Measurements from ENCODE around the gene ITSN2. TPM values are rescaled to one million over a fixed set of nuclear protein-coding genes. Genes with fewer than 3 reads are reported as not detected.

Gene ITSN2
- total and polyA plus RNA-seq, 4 donors, result 21.0 to 36.7 (median 27.5) TPM

DNA sequence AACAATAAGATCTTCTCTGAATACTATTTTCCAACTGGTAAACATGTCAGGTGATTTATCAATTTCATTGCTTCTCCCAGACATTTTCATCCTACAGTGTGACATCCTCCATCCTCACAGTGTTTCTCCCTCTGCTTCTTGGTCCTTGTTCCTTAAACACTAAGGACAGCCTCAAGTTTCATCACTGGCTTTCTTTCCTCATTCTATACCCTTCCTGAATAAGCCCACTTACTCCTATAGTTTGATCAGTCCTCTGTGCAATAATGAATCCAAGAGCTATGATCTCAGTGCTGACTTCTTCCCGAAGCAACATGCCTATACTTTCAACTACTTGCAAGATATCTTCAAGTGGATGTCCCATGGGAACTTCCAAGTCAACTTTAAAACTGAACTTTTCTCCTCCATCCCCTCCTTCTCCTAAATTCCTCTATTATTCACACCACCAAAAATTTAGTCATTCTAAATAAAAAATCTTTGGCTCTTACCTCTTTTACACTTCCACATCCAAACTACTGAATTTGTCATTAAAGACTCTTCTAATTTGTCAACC lies 97.8 kb downstream of the ITSN2 start:
- H3K27ac ChIP-seq (ENCODE audit: low read depth, low read length), result no peak overlapping the region
- H3K4me1 ChIP-seq (ENCODE audit: control insufficient read depth, insufficient read depth, low read length), result no peaks in the 10 kb centered on the region
- no peaks in the 10 kb centered on the region for H3K27me3 ChIP-seq (ENCODE audit: control insufficient read depth, insufficient read depth, low read length)
- 86% methylated on average over 1 of the region's 1 CpG for WGBS (ENCODE audit: insufficient coverage)
- H3K4me3 ChIP-seq (ENCODE audit: low read depth, low read length), result no peak overlapping the region
- peaks cover 8% of the 10 kb centered on the region for H3K36me3 ChIP-seq (ENCODE audit: control insufficient read depth, insufficient read depth, low read length)
- DNase-seq (ENCODE audit: low read depth in 4 of 6, low spot score in 6 of 6), result no peak
- no peaks in the 10 kb centered on the region for H3K9me3 ChIP-seq (ENCODE audit: control insufficient read depth, insufficient read depth, low read length)

DNA sequence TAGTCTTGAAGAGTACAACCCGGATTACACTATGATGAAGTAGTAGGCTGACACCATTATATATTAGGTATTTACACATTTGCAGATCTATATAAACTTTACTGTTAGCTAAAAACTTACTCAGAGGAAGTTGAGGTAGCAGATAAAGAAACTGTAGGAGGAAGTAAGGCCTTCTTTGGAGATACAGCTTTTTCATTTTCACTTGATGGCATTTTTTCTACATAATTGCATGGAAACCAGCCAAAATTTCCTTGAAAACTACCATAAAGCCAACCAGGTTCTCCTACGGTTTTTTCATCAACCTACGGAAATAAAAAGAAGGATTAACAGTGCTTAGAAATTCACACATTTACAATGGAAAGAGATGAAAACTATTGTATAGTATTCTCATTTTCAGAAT lies 98.9 kb downstream of the ITSN2 start:
- Histone ChIP-seq H3K9me3 (ENCODE audit: control insufficient read depth, insufficient read depth, low read length) (no peaks in the 10 kb centered on the region), H3K27me3 (ENCODE audit: control insufficient read depth, insufficient read depth, low read length) (no peaks in the 10 kb centered on the region), H3K27ac (ENCODE audit: low read depth, low read length) (no peak overlapping the region), H3K4me3 (ENCODE audit: low read depth, low read length) (no peak overlapping the region), H3K4me1 (ENCODE audit: control insufficient read depth, insufficient read depth, low read length) (no peaks in the 10 kb centered on the region), H3K36me3 (ENCODE audit: control insufficient read depth, insufficient read depth, low read length) (peaks cover 7% of the 10 kb centered on the region)
- DNase-seq (ENCODE audit: low read depth in 4 of 6, low spot score in 6 of 6), result peak in 1 of 6 donors; percentile 4
- no CpG with 5 or more reads among the region's 3 CpGs for WGBS (ENCODE audit: insufficient coverage)

DNA sequence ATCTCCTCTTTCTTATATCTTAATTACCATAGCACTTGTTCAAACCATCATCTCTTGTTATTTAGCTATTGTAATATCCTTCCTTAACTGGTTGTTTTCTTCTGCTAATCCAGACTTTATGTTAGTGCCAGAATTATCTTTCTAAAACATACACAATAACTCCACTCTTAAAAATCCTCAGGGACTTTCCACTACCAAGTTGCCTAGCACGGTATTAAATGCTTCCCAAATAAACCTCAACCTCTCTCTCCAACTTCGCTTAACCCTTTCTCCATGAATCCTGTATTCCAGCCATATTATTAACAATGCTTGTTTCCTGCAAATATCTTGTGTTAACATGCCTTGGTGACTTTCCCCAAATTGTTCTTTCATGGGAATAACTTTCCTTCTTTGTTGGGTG lies 101.0 kb downstream of the ITSN2 start:
- Histone ChIP-seq H3K36me3 (ENCODE audit: control insufficient read depth, insufficient read depth, low read length) (peaks cover 10% of the 10 kb centered on the region), H3K4me1 (ENCODE audit: control insufficient read depth, insufficient read depth, low read length) (no peaks in the 10 kb centered on the region), H3K9me3 (ENCODE audit: control insufficient read depth, insufficient read depth, low read length) (no peaks in the 10 kb centered on the region), H3K4me3 (ENCODE audit: low read depth, low read length) (no peak overlapping the region), H3K27ac (ENCODE audit: low read depth, low read length) (no peak overlapping the region), H3K27me3 (ENCODE audit: control insufficient read depth, insufficient read depth, low read length) (no peaks in the 10 kb centered on the region)
- 60% methylated on average over 2 of the region's 2 CpGs for WGBS (ENCODE audit: insufficient coverage)
- no peak for DNase-seq (ENCODE audit: low read depth in 4 of 6, low spot score in 6 of 6)

DNA sequence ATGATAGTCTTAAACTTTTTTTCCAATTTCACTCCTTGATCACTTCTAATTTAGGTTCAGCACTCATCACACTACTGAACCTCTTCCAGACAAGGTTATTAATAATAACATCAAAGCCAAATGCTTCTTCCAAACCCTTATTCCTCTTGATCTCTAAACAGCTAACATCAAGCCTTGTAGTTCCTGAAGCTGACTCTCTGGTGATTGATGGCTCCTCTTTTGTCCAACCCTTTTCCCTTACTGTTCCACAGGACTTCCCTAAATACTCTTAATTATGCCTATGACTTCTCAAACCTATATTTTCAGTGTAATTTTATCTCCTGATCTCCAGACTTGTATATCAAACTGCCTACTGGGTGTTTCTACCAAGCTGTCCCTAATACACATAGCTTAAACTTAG lies 101.6 kb downstream of the ITSN2 start:
- Histone ChIP-seq H3K27me3 (ENCODE audit: control insufficient read depth, insufficient read depth, low read length) (no peaks in the 10 kb centered on the region), H3K4me1 (ENCODE audit: control insufficient read depth, insufficient read depth, low read length) (no peaks in the 10 kb centered on the region), H3K36me3 (ENCODE audit: control insufficient read depth, insufficient read depth, low read length) (peaks cover 10% of the 10 kb centered on the region), H3K4me3 (ENCODE audit: low read depth, low read length) (no peak overlapping the region), H3K9me3 (ENCODE audit: control insufficient read depth, insufficient read depth, low read length) (no peaks in the 10 kb centered on the region), H3K27ac (ENCODE audit: low read depth, low read length) (no peak overlapping the region)
- no peak for DNase-seq (ENCODE audit: low read depth in 4 of 6, low spot score in 6 of 6)

DNA sequence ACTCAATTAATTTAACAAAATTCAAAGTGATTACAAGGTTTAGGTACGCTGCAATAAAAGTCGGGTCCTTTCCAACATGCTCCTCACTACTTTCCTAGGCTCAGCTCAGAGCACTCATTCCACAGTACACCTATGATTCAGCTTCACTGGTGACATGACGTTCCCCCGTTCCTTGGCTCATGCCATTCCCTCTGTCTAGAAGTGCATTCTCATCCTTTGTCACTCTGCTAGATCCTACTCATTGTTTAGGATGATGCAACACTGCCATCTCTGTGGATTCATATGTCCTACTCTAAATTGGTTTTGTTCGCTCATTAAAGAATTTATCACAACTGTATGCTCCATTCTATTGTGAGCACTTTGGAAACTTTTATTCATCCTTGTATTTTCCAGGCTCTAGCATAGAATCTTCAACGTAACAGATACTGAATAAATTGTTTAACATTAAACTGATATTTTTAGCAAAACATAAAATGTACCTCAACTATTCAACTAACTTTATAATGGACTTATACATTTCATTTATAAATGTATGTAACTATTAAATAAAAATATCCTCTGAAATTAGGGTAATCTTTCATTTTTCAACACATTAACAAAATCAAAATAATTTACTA lies 106.9 kb downstream of the ITSN2 start:
- peaks cover 6% of the 10 kb centered on the region for H3K36me3 ChIP-seq (ENCODE audit: control insufficient read depth, insufficient read depth, low read length)
- DNase-seq (ENCODE audit: low read depth in 4 of 6, low spot score in 6 of 6), result peak in 1 of 6 donors; percentile 2
- no peak overlapping the region for H3K4me3 ChIP-seq (ENCODE audit: low read depth, low read length)
- no peak overlapping the region for H3K27ac ChIP-seq (ENCODE audit: low read depth, low read length)
- WGBS (ENCODE audit: insufficient coverage), result 91% methylated on average over 4 of the region's 6 CpGs
- H3K9me3 ChIP-seq (ENCODE audit: control insufficient read depth, insufficient read depth, low read length), result no peaks in the 10 kb centered on the region
- H3K27me3 ChIP-seq (ENCODE audit: control insufficient read depth, insufficient read depth, low read length), result no peaks in the 10 kb centered on the region
- no peaks in the 10 kb centered on the region for H3K4me1 ChIP-seq (ENCODE audit: control insufficient read depth, insufficient read depth, low read length)

DNA sequence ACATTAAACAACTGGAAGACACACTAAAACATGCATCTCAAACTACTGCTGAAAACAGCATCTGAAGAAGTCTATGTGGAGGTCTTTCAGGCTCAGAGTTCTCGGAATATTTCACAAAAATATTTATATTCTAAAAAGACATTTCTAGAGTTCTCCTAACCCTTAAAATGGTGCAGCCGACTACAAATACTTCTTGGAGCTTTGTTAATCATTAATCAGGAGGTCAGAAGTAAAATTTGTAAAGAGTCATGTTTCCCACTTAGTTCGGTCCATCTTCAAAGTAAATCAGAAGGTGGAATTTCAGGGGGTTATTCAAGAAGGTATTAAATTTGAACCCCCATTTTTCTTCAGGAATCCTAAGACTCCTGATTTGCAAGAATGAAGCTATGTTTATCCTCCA lies 112.7 kb downstream of the ITSN2 start:
- Histone ChIP-seq H3K4me3 (ENCODE audit: low read depth, low read length) (no peak overlapping the region), H3K36me3 (ENCODE audit: control insufficient read depth, insufficient read depth, low read length) (peaks cover 6% of the 10 kb centered on the region), H3K27ac (ENCODE audit: low read depth, low read length) (no peak overlapping the region), H3K4me1 (ENCODE audit: control insufficient read depth, insufficient read depth, low read length) (no peaks in the 10 kb centered on the region), H3K9me3 (ENCODE audit: control insufficient read depth, insufficient read depth, low read length) (no peaks in the 10 kb centered on the region), H3K27me3 (ENCODE audit: control insufficient read depth, insufficient read depth, low read length) (no peaks in the 10 kb centered on the region)
- WGBS (ENCODE audit: insufficient coverage), result no CpG with 5 or more reads among the region's 3 CpGs
- DNase-seq (ENCODE audit: low read depth in 4 of 6, low spot score in 6 of 6), result no peak

DNA sequence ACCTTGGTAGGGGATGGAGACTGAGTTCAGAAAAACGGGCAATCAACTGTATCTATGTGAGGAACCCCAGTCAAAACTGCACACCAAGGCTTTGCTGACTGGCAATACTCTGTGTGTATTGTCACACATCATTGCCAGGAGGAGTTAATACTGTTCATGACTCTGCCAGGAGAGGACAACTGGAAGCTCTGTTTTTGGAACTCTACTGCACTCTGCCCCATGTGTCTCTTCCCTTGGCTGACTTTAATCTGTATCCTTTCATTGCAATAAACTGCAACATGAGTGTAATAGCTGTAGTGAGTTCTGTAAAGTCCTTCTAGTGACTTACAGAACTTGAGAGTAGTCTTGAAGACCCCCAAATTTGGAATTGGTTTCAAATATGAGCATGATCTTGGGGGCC lies 113.2 kb downstream of the ITSN2 start:
- H3K9me3 ChIP-seq (ENCODE audit: control insufficient read depth, insufficient read depth, low read length), result no peaks in the 10 kb centered on the region
- H3K4me3 ChIP-seq (ENCODE audit: low read depth, low read length), result no peak overlapping the region
- 75% methylated on average over 1 of the region's 1 CpG for WGBS (ENCODE audit: insufficient coverage)
- no peaks in the 10 kb centered on the region for H3K4me1 ChIP-seq (ENCODE audit: control insufficient read depth, insufficient read depth, low read length)
- DNase-seq (ENCODE audit: low read depth in 4 of 6, low spot score in 6 of 6), result no peak
- H3K27ac ChIP-seq (ENCODE audit: low read depth, low read length), result no peak overlapping the region
- H3K27me3 ChIP-seq (ENCODE audit: control insufficient read depth, insufficient read depth, low read length), result no peaks in the 10 kb centered on the region
- H3K36me3 ChIP-seq (ENCODE audit: control insufficient read depth, insufficient read depth, low read length), result peaks cover 6% of the 10 kb centered on the region

DNA sequence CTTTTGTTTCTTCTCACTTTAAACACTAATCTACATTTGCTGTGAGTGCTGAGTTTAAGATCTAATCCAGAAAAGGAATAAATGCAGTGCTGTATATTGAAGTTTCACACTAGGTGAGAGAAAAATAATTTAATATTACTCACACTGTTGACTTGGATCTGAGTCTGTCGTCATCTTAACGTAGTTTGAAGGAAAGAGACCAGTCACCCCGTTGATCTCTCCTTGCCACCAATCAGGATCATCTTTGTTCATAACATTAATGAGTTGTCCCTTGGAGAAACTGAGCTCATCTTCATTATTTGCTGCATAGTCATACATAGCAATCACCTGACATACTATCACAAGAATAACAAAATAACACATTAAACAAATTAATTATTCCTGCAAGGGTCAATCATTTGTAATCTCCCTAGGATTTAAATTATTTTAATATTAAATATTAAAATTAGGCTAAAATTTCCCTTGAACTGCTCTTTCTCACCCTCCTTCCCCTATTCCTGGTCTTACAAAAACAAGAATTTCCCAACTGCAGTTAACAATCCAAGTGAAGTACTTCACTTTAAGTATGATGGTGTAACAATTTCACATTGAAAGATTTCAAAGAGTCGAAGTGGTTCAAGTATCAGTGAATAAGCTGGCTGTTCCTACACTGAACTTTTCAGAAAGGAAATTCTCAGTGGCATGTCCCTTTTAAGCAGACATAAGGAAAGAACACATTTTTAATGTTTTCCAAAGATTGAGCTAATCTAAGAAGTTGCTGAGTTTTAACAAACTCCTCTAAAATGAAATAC lies 114.2 kb downstream of the ITSN2 start:
- no peak for DNase-seq (ENCODE audit: low read depth in 4 of 6, low spot score in 6 of 6)
- H3K27me3 ChIP-seq (ENCODE audit: control insufficient read depth, insufficient read depth, low read length), result no peaks in the 10 kb centered on the region
- no CpG with 5 or more reads among the region's 4 CpGs for WGBS (ENCODE audit: insufficient coverage)
- H3K27ac ChIP-seq (ENCODE audit: low read depth, low read length), result no peak overlapping the region
- no peak overlapping the region for H3K4me3 ChIP-seq (ENCODE audit: low read depth, low read length)
- H3K36me3 ChIP-seq (ENCODE audit: control insufficient read depth, insufficient read depth, low read length), result peaks cover 6% of the 10 kb centered on the region
- H3K4me1 ChIP-seq (ENCODE audit: control insufficient read depth, insufficient read depth, low read length), result no peaks in the 10 kb centered on the region
- no peaks in the 10 kb centered on the region for H3K9me3 ChIP-seq (ENCODE audit: control insufficient read depth, insufficient read depth, low read length)

DNA sequence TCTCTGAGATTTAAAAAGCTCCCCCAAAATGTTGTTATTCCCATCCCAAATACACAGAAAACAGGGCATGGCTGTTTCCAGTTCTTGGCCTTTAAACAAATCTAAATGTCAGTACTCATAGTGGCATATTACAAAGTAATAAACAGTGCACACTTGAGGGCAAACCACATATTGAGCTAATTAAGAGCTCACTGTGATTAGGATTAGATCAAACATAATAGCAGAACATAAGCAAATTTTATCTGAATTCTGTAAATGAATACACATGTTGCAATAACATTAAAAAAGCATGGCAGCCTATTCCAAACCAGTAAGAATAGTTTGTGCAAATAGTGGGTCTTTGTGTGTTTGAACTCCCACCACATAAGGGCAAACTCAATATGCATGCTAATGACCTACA lies 118.8 kb downstream of the ITSN2 start:
- Histone ChIP-seq H3K4me3 (ENCODE audit: low read depth, low read length) (no peak overlapping the region), H3K27me3 (ENCODE audit: control insufficient read depth, insufficient read depth, low read length) (no peaks in the 10 kb centered on the region), H3K4me1 (ENCODE audit: control insufficient read depth, insufficient read depth, low read length) (no peaks in the 10 kb centered on the region), H3K36me3 (ENCODE audit: control insufficient read depth, insufficient read depth, low read length) (peaks cover 6% of the 10 kb centered on the region), H3K9me3 (ENCODE audit: control insufficient read depth, insufficient read depth, low read length) (no peaks in the 10 kb centered on the region), H3K27ac (ENCODE audit: low read depth, low read length) (no peak overlapping the region)
- peak in 1 of 6 donors; percentile 12 for DNase-seq (ENCODE audit: low read depth in 4 of 6, low spot score in 6 of 6)

DNA sequence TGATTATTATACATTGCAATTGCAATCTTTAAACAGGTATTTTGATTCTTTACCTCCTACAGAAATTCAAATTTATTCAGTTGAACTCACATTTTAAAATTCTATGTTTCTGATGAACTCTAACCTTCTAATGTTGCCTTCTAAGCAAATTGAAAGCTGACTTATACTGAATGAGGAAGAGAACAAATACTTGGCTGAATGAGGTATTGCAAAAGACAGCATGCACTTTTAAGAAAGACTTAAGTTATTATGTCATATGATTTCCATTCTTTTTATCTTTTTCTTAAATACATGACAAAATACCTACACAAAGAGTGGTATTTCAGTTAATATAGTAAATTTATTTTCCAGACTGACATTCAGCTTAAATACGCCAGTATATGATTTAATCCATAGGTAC lies 120.8 kb downstream of the ITSN2 start:
- Histone ChIP-seq H3K27me3 (ENCODE audit: control insufficient read depth, insufficient read depth, low read length) (no peaks in the 10 kb centered on the region), H3K4me3 (ENCODE audit: low read depth, low read length) (no peak overlapping the region), H3K36me3 (ENCODE audit: control insufficient read depth, insufficient read depth, low read length) (no peaks in the 10 kb centered on the region), H3K9me3 (ENCODE audit: control insufficient read depth, insufficient read depth, low read length) (no peaks in the 10 kb centered on the region), H3K27ac (ENCODE audit: low read depth, low read length) (no peak overlapping the region), H3K4me1 (ENCODE audit: control insufficient read depth, insufficient read depth, low read length) (no peaks in the 10 kb centered on the region)
- WGBS (ENCODE audit: insufficient coverage), result no CpG with 5 or more reads among the region's 1 CpG
- no peak for DNase-seq (ENCODE audit: low read depth in 4 of 6, low spot score in 6 of 6)
